GM18499 (cell line): ENCODE results near the gene SERPINH1.

Source experiments
- ATAC-seq: cut with Tn5 transposase; IDR thresholded peaks from one replicate; pipeline ENCODE4 v1.9.1; 2021; ENCODE audit warnings: moderate number of reproducible peaks; ENCODE audit not compliant: insufficient read depth, unreplicated experiment

The SERPINH1 gene

DNA sequence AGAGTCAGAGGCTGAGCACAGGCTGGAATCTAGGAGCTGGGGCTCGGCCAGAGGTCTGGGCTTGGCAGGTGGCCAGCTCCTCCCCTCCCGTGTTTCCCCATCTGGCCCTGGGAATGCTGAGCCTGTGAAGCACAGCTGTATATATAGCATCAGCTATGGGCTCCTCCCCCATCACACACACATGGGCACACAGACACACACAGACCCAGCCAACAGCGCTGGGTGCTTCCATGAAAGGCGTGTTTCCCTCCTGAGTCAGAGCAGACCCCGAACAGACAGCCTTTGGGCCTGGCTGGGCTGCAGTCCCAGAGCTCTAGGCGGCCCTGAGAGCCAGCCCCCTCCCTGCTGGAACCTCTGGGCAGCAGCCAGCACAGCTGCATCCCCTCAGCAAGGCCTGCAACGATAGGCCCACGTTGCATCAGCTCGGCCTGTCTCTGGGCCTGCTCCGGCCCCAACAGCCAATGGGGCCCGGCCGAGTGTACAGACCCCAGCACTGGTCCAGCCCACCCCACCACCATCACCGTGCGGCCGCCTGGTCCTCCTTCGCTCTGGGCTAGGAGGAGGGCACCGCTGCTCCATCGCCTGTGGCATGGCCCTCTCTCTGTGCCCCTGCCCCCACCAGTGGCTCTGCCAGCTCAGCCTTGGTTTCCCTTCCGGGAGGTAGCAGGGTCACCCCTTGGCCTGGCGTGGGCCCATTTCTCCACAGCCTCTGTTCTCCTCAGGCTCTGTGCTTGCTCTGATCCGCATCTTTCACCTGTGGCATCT, 7.6 kb upstream of the SERPINH1 start:
- no peak for ATAC-seq

DNA sequence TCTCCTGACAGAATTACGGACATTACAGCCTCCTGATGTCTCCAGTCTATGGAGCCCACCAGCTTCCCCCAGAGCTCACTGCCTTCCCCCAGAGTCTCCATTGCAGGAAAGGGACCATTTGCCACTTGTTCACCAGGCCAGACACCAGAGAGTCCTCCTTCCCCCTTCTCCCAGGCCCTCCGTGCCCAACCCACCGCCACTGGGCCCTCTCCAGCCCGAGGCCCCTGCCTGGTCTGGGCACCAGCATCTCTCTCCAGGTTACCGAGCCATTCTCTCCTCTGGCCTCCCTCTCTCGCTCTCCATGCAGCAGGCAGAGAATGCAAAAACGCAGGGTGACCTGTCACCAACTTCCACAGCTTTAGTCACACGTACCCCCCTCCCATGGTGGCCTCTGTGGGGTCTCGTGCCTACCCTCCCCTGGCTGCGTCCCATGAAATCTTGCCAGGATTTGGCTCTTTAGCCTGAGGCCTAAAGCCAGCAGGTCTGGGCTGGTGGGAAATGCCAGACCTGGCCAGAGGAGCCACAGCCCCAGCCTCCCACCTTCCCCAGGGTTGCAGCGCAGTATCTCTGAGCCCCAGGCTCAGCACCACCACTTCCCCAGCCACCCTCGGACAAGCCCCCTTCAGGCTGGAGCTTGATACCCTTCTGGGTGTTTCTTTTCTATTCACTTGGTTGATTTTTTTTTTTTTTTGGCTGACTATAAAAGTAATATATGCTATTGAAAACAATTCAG, 6.8 kb upstream of the SERPINH1 start:
- no peak for ATAC-seq

DNA sequence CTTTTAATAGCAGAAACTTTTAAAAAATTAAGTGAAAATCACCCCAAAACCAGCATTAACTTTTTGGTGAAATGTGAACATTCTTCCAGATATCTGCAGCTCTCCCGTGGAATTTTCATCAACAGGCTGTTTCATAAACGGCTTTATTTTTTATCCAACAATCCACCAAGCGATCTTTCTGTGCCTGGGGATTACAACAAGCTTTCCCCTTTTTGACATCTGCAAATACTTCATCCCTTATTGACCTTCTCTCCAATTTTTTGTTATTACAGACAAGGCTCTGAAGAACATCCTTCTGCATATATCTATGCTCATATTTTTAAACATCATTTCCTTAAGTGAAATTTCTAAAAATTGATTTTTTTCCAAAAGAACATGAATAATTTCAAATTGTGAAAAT, 5.8 kb upstream of the SERPINH1 start:
- no peak for ATAC-seq

DNA sequence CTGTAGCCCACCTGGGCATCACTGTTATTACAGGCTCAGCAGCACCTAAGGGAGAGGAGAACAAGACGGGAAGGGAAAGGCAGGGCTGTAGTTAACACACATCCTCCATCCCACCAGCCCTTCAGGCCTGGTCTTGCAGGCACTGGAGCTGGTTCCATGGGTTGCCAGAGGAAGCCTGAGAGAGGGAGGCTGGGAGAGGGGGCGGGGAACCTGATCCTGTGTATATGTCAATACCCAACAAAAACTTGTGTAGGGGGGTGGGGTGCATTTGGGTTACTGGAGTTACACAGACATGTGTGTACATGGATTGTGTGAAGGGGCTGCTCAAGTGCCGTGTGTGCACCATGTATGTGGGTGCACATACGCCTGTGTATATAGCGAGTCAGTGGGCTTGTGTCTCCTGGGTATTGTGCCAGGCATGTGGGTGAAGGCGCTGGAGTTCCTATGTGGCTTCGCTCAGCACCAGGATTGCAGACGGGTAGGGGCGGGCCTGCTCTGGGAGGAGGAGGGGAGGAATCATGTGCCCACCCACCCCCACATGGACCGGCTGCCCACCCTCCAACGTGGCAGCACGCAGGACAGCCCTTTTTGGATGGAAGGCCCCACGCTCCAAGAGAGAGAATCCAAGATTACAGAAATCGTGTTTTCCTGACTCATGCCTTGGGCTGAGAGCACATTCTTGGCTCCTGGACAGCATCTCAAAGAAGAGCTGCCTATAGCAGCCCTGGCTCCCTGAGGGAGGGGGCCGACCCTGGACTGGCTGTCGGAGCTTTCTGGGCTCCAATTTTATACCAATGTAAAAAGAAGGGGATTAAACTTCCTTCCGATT, 4.2 kb upstream of the SERPINH1 start:
- no peak for ATAC-seq

DNA sequence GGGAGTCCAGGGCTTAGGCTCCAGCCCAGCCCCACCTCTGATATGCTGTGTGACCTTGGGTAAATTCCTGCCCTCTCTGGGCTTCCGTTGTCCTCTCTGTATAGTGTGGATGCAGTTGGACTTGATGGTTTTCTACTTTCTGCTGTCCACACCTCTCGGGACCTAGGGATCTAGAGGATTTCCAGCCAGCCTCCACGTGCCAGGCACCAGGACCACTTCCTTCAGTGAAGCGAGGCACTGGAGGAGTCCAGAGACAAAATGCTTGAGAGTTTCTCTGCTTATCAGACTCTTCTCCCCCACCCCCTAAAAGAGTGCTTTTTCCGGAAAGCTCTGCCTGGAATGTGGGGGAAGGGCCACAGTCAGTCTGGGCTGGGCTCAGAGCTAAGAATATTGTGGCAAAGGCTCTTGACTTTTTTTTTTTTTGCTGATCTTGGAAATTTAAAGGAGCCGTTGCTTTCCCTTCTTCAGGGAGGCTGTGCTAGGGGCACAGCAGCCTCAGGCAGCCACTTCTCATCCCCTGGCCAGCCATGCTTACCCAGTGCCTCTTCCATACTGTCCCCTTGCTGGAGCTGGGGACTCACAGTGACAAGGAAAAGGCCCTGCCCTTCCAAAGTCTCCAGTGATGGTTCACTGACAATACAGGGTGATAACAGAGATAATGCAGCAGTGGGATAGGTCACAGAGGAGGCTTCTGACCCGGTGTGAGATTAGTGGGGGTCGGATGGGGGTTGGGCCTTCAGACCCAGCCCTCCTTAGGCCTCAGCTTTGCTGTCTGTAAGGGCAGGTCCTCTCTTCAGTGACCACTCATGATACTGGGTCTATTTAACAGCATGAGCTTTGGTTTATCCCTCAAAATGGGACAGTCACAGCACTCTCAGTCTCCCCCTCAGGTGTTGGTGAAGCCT, 2.9 kb upstream of the SERPINH1 start:
- no peak for ATAC-seq

DNA sequence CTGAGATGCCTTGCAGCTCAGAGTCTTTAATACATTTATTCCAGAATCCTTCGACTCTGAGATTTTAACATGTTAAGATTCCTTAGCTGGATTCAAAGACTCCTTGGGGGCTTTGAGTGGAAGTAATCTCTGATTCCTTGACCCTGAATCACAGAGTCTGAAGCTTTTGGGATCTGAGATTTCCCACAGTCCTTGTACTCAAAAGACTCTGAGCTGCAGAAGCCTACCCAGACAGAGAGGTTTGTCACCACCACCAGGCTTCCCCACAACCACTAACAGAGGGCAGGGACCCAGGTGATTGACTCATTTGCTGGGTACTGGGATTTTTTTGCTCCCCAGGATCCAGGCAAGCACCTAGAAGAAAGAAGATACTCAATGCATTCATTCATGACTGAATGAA, 1.4 kb upstream of the SERPINH1 start:
- no peak for ATAC-seq

DNA sequence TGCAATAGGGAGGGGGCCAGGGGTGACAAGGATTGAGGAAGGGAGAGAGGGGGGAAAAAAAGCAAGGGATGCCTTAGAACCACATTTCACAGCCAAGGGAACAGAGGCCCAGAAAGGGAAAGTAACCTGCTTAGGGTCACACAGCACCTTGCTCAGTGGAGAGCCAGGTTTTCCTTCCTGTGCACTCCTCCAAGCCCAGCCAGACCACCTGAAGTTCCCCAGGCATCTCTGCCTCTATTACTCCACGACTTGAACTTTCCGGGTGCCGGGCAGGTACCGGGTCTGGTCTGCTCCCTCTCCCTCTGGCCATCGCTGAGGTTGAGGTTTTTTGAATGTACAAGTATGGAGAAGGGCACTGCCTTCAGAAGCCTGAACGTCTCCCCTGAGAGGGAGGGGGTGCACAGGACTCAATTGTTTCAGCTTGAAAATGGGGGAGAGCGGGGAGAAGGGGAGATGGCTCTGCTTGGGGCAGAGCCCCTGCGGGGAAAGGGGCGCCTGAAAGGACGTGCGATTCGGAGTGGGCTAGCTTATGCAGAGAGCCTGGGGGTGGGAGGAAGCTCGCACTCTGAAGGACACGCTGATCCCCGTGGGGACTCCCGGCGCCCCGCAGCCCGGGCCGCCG, 516 bp upstream of the SERPINH1 start:
- no peak for ATAC-seq

DNA sequence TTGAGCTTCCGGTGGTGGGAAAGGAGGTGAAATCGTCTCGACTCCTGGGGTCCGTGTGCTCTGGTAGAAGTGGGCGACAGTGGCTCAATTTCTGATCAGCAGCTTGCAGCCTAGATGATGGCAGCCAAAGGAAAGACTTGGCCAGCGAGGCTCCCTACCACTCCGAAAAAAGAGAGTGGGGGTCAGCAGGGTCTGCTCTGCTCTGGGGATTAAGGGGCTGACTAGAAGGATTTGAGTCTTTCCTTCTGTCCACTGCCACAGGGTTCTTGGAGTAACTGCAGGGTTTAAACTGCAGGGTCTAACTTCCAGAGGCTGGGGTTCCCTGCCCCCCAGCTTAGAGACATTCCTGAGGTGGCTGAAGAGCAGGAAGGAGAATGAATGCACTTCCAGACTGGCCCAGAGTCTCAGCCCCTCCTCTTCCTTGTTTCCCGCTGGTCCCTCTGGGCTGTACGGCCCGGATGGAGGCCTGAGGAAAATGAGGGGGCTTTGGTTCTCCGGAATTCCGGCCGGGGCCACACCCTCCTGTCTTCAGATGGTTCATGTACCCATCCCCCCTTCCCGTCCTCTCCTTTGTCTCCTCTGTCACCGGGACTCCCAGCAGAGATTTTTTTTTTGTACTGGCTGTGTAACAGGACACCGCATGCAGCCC, 907 bp downstream of the SERPINH1 start:
- no peak for ATAC-seq

DNA sequence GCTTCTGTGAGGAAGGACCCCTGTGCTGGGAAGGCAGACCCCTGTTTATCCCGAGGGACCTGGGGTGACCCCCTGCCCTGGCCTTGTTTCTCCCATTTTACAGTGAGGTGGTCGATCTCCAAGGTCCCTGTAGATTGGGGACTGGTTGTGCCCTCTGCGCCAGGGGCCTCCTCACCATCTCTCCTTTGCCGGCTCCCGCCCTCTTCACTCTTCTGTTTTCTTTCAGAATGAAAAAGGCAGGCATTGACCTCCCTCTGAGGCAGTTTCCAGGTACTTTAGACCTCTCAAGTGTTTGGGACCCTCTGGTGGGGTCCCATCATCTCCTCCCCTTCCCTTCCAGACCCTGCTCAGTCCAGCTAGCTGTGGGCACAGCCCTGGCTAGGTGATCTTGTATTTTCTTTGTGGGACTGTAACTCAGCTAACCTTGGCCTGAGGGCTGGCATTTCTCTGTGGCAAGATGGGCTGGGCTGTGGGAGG, 1.5 kb downstream of the SERPINH1 start:
- ATAC-seq, result no peak

DNA sequence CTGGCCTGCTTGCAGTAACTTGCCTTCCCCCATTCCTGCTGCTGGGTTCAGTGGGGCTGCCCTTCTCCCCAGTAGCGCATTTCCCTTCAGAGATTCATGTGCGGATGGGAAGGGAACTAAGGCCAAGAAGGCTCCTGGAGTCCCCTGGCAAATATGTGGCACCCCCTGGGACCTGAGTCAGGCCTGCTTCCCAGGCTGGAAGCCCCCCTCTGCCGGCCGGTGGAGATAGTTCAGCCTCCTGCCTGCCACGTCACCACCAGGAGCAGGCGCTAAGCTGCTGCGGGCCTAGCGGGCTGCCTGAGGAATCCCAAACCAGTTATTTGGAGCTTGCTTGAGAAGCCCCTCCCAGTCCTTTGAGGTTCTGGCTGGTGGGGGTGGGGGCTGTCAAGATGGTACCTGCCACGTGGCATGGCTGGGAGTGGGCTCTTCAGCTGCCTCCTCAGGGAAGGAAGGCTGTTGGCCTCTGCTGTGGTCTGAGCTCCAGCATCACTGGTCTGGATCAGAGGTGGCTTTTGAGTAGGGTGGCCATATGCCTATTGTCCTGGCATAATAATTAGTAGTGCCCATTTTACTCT, 2.0 kb downstream of the SERPINH1 start:
- no peak for ATAC-seq

DNA sequence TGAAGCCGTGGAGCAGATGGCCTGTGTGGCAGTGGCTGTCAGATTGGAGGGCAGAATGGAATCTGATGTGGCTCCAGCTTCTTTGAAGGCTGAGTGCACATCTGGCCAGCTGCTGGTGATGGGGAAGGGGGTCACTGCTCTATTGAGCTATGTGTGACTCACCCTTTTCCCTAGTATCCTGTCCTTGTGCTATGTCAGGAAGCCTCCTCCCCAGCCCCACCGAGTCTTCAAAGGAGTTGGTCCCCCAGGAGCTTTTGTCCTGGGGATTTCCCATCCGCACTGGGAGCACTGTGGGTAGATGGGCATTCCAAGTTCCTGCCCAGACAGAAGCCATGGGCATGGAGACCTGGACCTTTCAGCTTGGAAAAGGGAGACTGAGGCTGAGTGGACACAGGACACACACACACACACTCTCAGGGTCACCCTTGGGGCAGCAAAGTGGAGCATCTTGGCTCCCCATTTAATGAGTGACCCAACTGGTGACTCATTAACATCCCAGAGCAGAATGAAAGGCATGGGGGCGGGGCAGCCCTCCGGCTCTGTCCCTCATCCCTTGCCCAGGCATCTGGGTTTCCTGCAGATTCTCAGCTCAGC, 3.3 kb downstream of the SERPINH1 start:
- ATAC-seq, result no peak

DNA sequence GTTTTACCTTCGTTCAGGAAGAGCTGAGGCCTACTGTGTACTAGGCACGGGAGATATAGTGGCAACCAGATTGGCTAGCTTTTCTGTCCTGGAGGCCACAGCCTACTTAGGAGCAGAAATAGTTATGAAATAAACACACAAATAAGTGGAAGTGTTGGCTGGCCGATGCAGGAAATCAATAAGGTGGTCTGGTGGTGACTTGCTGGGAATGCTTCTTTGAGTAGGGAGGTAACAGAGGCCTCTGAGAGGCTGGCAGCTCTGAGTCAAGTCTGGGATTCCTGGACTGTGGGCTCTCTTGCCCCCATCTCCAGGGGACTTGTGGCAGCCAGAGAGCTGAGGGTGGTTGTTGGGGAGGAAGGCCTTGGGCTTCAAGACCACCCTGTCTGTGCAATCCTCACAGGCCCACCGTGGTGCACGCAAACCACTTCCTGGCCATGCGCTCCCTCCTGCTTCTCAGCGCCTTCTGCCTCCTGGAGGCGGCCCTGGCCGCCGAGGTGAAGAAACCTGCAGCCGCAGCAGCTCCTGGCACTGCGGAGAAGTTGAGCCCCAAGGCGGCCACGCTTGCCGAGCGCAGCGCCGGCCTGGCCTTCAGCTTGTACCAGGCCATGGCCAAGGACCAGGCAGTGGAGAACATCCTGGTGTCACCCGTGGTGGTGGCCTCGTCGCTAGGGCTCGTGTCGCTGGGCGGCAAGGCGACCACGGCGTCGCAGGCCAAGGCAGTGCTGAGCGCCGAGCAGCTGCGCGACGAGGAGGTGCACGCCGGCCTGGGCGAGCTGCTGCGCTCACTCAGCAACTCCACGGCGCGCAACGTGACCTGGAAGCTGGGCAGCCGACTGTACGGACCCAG, 4.1 kb downstream of the SERPINH1 start:
- ATAC-seq, result no peak

DNA sequence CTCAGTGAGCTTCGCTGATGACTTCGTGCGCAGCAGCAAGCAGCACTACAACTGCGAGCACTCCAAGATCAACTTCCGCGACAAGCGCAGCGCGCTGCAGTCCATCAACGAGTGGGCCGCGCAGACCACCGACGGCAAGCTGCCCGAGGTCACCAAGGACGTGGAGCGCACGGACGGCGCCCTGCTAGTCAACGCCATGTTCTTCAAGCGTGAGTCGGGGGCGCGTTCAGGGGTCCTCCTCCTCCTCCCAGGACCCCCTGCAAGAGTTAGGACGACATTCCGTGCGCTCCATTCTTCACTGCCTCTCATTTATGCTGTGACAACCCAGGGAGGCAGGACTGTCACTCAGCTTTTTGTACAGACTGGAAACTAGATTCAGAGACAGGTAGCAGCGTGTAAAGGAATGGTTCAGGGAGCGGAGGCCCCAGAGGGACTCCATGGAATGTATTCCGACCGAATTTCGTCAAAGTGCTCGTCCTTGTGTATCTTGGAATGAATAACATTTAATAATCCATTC, 4.8 kb downstream of the SERPINH1 start:
- no peak for ATAC-seq

DNA sequence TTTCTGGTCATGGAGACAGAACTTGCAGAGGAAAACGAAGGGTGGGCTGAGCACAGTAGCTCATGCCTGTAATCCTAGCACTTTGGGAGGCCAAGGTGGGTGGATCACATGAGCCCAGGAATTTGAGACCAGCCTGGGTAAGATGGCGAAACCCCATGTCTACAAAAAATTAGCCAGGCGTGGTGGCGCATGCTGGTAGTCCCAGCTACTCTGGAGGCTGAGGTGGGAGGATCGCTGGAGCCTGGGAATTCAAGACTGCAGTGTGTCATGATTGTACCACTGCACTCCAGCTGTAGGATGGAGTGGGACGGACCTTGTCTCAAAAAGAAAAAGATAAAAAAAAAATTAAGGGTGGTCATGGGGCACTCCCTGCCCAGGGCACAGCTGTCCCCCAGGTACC, 5.9 kb downstream of the SERPINH1 start:
- ATAC-seq, result no peak

DNA sequence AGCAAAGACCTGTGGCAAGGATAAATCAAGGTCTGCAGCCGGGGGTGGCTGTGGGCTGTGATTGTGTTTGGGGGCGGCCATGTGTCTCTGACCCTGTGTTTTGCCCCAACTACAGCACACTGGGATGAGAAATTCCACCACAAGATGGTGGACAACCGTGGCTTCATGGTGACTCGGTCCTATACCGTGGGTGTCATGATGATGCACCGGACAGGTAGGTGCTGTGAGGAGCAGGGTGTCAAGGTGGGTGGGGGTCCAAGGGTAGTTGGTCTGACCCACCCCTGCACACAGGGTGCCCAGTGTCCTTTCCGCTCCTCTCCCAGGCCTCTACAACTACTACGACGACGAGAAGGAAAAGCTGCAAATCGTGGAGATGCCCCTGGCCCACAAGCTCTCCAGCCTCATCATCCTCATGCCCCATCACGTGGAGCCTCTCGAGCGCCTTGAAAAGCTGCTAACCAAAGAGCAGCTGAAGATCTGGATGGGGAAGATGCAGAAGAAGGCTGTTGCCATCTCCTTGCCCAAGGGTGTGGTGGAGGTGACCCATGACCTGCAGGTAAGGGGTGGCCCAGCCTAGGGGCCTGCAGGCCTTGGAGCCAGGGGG, 6.7 kb downstream of the SERPINH1 start:
- no peak for ATAC-seq

DNA sequence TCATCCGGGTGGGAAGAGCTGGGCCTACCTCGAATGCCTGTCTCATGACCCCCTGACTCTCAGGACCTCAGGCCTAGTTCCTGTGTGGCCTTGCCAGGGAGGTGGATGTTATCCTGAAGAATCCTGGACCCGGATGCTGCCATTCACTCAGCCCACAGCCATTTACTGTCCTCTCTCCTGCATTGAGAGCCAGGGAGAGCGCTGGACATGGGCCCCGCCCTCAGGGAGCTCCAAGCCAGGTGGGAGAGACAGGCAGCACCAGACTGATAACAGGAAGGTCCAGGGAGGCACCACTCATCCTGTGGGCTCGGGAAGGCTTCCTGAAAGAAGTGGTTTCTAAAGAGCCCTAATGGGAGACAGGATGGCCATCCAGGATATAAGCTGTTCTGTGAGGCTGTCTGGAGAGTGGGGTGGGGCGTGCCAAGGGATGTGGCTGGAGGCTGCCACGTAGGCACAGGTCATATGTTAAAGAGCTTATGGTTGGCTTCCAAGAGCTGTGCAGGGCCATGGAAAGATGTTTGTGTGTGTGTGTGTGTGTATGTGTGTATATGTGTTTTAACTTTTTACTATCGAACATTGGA, 8.6 kb downstream of the SERPINH1 start:
- ATAC-seq, result no peak
